IgD-negative memory B cell (primary cell): Measurements from ENCODE around the gene ECPAS. TPM values are rescaled to one million over a fixed set of nuclear protein-coding genes. Genes with fewer than 3 reads are reported as not detected.
A peak's percentile ranks its signal among the peaks of the same experiment; 100 is the strongest.
"Not testable (repeated sequence)": the region's sequence is repeated elsewhere in the genome, so short reads cannot be mapped to it uniquely, and the experiment has no call there.

Source experiments
- H3K27ac Mint-ChIP-seq, 3 donors: one replicate each; pipeline ENCODE4 v1.8.0; 2020 to 2022; ENCODE audit warnings: mild to moderate bottlenecking in 3 of 3, mixed read lengths in 3 of 3, moderate library complexity in 1 of 3
- H3K27me3 Mint-ChIP-seq: one replicate; pipeline ENCODE4 v1.8.0; 2021; ENCODE audit warnings: mixed read lengths
- H3K36me3 Mint-ChIP-seq: one replicate; pipeline ENCODE4 v1.8.0; 2020; ENCODE audit warnings: mild to moderate bottlenecking, mixed read lengths
- H3K4me1 Mint-ChIP-seq, 3 donors: one replicate each; pipeline ENCODE4 v1.8.0; 2020 to 2022; ENCODE audit warnings: mixed read lengths in 3 of 3, mild to moderate bottlenecking in 1 of 3
- H3K4me3 Mint-ChIP-seq, 4 donors: one replicate each; pipeline ENCODE4 v1.8.0; 2020 to 2022; ENCODE audit warnings: mild to moderate bottlenecking in 4 of 4, mixed read lengths in 4 of 4, moderate library complexity in 3 of 4
- H3K9me3 Mint-ChIP-seq, 3 donors: one replicate each; pipeline ENCODE4 v1.8.0; 2020 to 2021; ENCODE audit warnings: mixed read lengths in 3 of 3, mild to moderate bottlenecking in 1 of 3
- polyA plus RNA-seq: library from polyadenylated mRNA; unstranded; fragments of 300-500 nt; fragmentation: Illumina TruSeq; gene quantifications from one replicate; pipeline ENCODE4 v1.2.3, GENCODE V29; 2021

Gene ECPAS
- 10.9 TPM for polyA plus RNA-seq

GRCh38 chr9:111483858-111484571, at the start of gene ECPAS:
ECPAS (minus strand) TSS chr9:111484383; CDS start chr9:111472918, 11,465 bp downstream.
- Mint-ChIP-seq H3K27ac (peak within 1 kb of the TSS; percentile 57 to 87 (median 72)), H3K4me3 (peak within 1 kb of the TSS; percentile 88 to 96 (median 92)), H3K4me1 (peaks cover 24 to 26% (median 25%) of the 10 kb centered on the region in 3 donors), H3K9me3 (no peaks in the 10 kb centered on the region), H3K36me3 (peaks cover 4% of the 10 kb centered on the region), H3K27me3 (no peaks in the 10 kb centered on the region)

- Mint-ChIP-seq H3K27ac (no peak overlapping the region), H3K36me3 (peaks cover 24% of the 10 kb centered on the region), H3K9me3 (peaks cover 7 to 12% (median 8%) of the 10 kb centered on the region in 3 donors), H3K4me1 (no peaks in the 10 kb centered on the region), H3K27me3 (no peaks in the 10 kb centered on the region), H3K4me3 (no peak overlapping the region)
These were observed 49.1 kb upstream of the ECPAS start for GRCh38 chr9:111533099-111533790.

DNA sequence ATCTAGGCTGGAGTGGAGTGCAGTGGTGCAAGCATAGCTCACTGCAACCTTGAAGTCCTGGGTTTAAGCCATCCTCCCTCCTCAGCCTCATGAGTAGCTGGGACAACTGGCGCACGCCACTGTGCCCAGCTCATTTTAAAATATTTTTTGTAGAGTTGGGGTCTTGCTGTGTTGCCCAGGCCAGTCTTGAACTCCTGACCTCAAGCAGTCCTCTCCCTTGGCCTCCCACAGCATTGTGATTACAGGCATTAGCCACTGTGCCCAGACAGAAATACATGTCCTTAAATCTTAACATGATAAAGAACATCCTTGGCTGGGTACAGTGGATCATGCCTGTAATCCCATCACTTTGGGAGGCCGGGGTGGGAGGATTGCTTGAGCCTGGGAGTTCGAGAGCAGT, 47.5 kb upstream of the ECPAS start:
- H3K9me3 Mint-ChIP-seq = peaks cover 5 to 12% (median 8%) of the 10 kb centered on the region in 3 donors
- no peak overlapping the region for H3K27ac Mint-ChIP-seq
- H3K4me3 Mint-ChIP-seq = no peak overlapping the region
- no peaks in the 10 kb centered on the region for H3K4me1 Mint-ChIP-seq
- H3K27me3 Mint-ChIP-seq = no peaks in the 10 kb centered on the region
- peaks cover 23% of the 10 kb centered on the region for H3K36me3 Mint-ChIP-seq

GRCh38 chr9:111529787-111530186, 45.6 kb upstream of the ECPAS start:
- H3K36me3 Mint-ChIP-seq = peaks cover 17% of the 10 kb centered on the region
- H3K4me1 Mint-ChIP-seq = peaks cover 5 to 11% (median 8%) of the 10 kb centered on the region in 3 donors
- peaks cover 2 to 9% (median 6%) of the 10 kb centered on the region in 3 donors for H3K9me3 Mint-ChIP-seq
- H3K27me3 Mint-ChIP-seq = peaks cover 5% of the 10 kb centered on the region
- H3K4me3 Mint-ChIP-seq = no peak overlapping the region
- no peak overlapping the region for H3K27ac Mint-ChIP-seq

GRCh38 chr9:111527347-111527746, 43.2 kb upstream of the ECPAS start:
- Mint-ChIP-seq H3K4me1 (peaks cover 11 to 15% (median 13%) of the 10 kb centered on the region in 3 donors), H3K36me3 (peaks cover 8% of the 10 kb centered on the region), H3K4me3 (no peak overlapping the region)

DNA sequence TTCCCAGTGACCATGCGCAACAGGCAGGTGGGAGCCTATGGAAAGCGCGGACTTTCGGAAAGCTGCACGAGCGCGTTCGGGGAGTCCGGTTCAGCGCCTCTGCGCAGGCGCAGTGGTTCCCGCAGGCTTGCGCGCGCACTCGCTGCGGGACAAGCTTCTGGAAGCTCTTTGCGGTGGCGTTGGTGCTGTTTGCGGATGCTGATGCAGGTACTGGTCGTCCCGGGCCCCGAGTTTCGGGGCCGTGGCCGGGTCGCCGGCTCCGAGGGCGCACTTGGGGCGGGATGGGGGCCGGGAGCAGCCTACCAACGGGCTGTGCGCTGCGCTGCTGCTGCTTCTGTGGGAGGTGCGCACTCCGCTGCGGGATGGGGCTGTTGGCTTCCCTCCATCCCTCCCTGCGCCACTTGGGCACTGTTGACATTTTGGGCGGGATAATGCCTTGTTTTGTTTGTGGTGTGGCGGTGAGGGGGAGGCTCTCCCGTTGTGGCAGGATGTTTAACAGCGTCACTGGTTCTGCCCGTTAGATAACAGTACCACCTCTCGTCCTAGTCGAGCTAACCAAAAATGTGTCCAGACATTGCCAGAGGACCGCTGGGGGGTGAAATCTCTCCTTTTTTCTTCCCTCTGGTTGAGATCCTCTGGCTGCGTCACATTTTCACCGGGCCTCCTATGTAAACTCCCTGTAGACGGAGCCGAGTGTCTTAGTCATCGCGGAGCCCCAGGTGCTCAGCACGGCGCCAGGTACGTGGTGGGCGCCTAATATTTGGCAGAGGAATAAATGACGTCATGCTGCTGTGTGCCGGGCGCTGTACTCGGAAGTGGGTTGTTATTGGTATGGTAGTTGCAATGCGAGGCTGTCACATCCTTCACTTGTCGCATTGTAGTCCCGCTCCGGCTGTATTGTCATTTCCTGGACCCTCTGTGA, 41.1 kb upstream of the ECPAS start, which contains the start of gene ZNF483:
TSS of gene ZNF483 (plus strand) at position 124 of the 922 bp plus-strand sequence. CDS start 2,217 bp downstream, outside the sequence.
- Mint-ChIP-seq H3K4me1 (peaks cover 11 to 15% (median 13%) of the 10 kb centered on the region in 3 donors), H3K4me3 (peak within 1 kb of the TSS; percentile 86 to 98 (median 92)), H3K36me3 (peaks cover 6% of the 10 kb centered on the region), H3K9me3 (peaks cover 0 to 5% (median 0%) of the 10 kb centered on the region in 3 donors), H3K27ac (peak within 1 kb of the TSS; percentile 70 to 95 (median 86)), H3K27me3 (peaks cover 9% of the 10 kb centered on the region)

More at GRCh38 chr9:111527347-111527746, 43.2 kb upstream of the ECPAS start:
- Mint-ChIP-seq H3K27ac (no peak overlapping the region), H3K9me3 (peaks cover 0 to 5% (median 3%) of the 10 kb centered on the region in 3 donors), H3K27me3 (peaks cover 9% of the 10 kb centered on the region)

DNA sequence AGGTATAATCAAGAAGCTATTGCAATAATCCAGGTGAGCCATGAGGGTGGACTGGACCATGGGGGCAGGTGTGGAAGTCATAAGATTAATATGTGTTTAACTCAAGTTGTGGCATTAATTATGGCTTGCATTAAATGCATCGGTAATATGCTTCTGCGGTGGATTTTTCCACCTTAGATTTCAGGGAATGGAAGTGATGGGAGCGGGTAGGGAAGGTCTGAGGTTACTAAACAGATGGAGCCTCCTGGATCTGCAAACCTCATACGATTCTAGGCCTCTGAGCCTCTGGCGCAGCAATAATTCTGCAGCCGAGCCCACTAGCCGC, 40.5 kb upstream of the ECPAS start:
- peaks cover 0 to 5% (median 0%) of the 10 kb centered on the region in 3 donors for H3K9me3 Mint-ChIP-seq
- H3K4me3 Mint-ChIP-seq = peak overlapping the region; percentile 86 to 98 (median 92)
- H3K27me3 Mint-ChIP-seq = peaks cover 9% of the 10 kb centered on the region
- peaks cover 9% of the 10 kb centered on the region for H3K36me3 Mint-ChIP-seq
- peak overlapping the region; percentile 54 to 95 (median 70) for H3K27ac Mint-ChIP-seq
- peaks cover 11 to 15% (median 13%) of the 10 kb centered on the region in 3 donors for H3K4me1 Mint-ChIP-seq

GRCh38 chr9:111516061-111516465, 31.9 kb upstream of the ECPAS start:
- Mint-ChIP-seq H3K36me3 (peaks cover 2% of the 10 kb centered on the region), H3K27ac (no peak overlapping the region), H3K4me1 (no peaks in the 10 kb centered on the region), H3K4me3 (no peak overlapping the region), H3K27me3 (peaks cover 1% of the 10 kb centered on the region), H3K9me3 (peaks cover 0 to 9% (median 5%) of the 10 kb centered on the region in 3 donors)

GRCh38 chr9:111514967-111515366, 30.8 kb upstream of the ECPAS start:
- Mint-ChIP-seq H3K4me3 (peak overlapping the region in 1 of 4 donors; percentile 65), H3K9me3 (peaks cover 0 to 13% (median 10%) of the 10 kb centered on the region in 3 donors), H3K27me3 (peaks cover 2% of the 10 kb centered on the region), H3K36me3 (peaks cover 1% of the 10 kb centered on the region), H3K4me1 (no peaks in the 10 kb centered on the region), H3K27ac (no peak overlapping the region)

DNA sequence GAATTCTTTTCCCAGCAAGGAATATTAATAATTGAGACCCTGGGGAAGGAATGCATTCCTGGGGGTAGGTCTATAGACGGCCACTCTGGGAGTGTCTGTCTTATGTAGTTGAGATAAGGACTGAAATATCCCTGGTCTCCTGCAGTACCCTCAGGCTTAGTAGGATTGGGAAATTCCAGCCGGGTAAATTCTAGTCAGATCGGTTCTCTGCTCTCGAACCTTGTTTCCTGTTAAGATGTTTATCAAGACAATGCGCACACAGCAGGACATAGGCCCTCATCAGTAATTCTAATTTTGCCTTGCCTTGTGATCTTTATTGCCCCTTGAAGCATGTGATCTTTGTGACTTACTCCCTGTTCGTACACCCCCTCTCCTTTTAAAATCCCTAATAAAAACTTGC, 27.4 kb upstream of the ECPAS start:
- not testable (repeated sequence) for H3K36me3 Mint-ChIP-seq, H3K27ac Mint-ChIP-seq, H3K4me3 Mint-ChIP-seq

GRCh38 chr9:111502506-111502905, 18.3 kb upstream of the ECPAS start:
- no peak overlapping the region for H3K4me3 Mint-ChIP-seq

More for the DNA sequence above, 27.4 kb upstream of the ECPAS start:
- H3K9me3 Mint-ChIP-seq = peaks cover 0 to 13% (median 12%) of the 10 kb centered on the region in 3 donors
- not testable (repeated sequence) for H3K27me3 Mint-ChIP-seq, H3K4me1 Mint-ChIP-seq

DNA sequence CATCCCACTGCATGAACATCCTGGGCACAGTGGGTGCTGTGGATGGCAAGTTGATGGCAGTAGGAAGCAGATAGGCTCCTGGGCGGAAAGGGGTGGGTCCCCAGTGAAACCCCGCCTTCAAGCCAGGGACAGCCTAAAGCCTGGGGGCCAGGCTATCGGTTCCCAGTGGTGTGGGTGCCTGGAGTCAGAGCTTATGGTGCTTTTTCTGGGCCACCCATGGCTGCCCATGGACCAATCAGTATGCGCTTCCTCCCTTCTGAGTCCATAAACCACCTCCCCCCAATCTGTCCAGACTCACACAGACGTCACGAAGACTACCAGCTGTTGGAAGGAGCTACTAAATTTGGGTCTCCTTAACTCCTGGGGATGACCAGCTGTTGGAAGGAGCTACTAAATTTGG, 17.5 kb upstream of the ECPAS start:
- H3K4me1 Mint-ChIP-seq = no peaks in the 10 kb centered on the region
- H3K36me3 Mint-ChIP-seq = peaks cover 2% of the 10 kb centered on the region
- H3K9me3 Mint-ChIP-seq = no peaks in the 10 kb centered on the region
- peaks cover 5% of the 10 kb centered on the region for H3K27me3 Mint-ChIP-seq
- H3K4me3 Mint-ChIP-seq = no peak overlapping the region
- no peak overlapping the region for H3K27ac Mint-ChIP-seq

More at GRCh38 chr9:111502506-111502905, 18.3 kb upstream of the ECPAS start:
- Mint-ChIP-seq H3K36me3 (peaks cover 2% of the 10 kb centered on the region), H3K27ac (no peak overlapping the region), H3K4me1 (no peaks in the 10 kb centered on the region), H3K9me3 (no peaks in the 10 kb centered on the region), H3K27me3 (peaks cover 5% of the 10 kb centered on the region)

- Mint-ChIP-seq H3K4me3 (no peak overlapping the region), H3K27ac (no peak overlapping the region), H3K36me3 (peaks cover 2% of the 10 kb centered on the region), H3K27me3 (peaks cover 5% of the 10 kb centered on the region), H3K4me1 (no peaks in the 10 kb centered on the region), H3K9me3 (no peaks in the 10 kb centered on the region)
These were observed 16.9 kb upstream of the ECPAS start for GRCh38 chr9:111501005-111501562.

DNA sequence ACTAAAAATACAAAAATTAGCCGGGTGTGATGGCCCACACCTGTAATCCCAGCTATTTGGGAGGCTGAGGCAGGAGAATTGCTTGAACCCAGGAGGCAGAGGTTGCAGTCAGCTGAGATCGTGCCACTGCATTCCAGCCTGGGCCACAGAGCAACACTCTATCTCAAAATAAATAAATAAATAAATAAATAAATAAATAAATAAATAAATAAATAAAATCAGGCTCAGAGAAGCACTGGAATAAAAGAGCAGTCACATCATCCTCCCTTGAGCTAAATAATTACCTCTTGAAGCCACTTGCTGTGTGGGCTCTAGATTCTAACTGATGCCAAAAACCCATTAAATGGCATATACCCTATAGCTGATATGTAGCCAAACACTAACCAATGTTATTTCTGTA, 13.0 kb upstream of the ECPAS start:
- not testable (repeated sequence) for H3K4me3 Mint-ChIP-seq, H3K27ac Mint-ChIP-seq, H3K27me3 Mint-ChIP-seq, H3K4me1 Mint-ChIP-seq, H3K9me3 Mint-ChIP-seq, H3K36me3 Mint-ChIP-seq
